Right renal cortex interstitium (tissue), 3 donors: Measurements from ENCODE around the gene NTN4. TPM values are rescaled to one million over a fixed set of nuclear protein-coding genes. Genes with fewer than 3 reads are reported as not detected.
"Not testable (repeated sequence)": the region's sequence is repeated elsewhere in the genome, so short reads cannot be mapped to it uniquely, and the experiment has no call there.

Experiments used
- DNase-seq, 3 donors: peaks; one replicate each; pipeline ENCODE4 v3.0.0-alpha.2; 2013; ENCODE audit warnings: low read depth in 3 of 3, low spot score in 2 of 3
- polyA plus RNA-seq, 3 donors: library from polyadenylated mRNA; unstranded; fragments of 120-200 nt; gene quantifications; one replicate each; pipeline ENCODE4 v1.2.1, GENCODE V29; 2013; ENCODE audit not compliant: insufficient read length in 3 of 3

NTN4 gene
- polyA plus RNA-seq, result 100 to 1,000 TPM in 2 of 3 donors, 10 to 100 TPM in 1; 99.0 to 133 (median 114) TPM

- no peak for DNase-seq
Measured at GRCh38 chr12:95790033-95790916, at the start of gene NTN4. TSS of gene NTN4 (minus strand) at chr12:95790764. CDS start at chr12:95790309, 455 bp downstream.

GRCh38 chr12:95838125-95838524, 47.6 kb upstream of the NTN4 start:
- DNase-seq, result no peak

DNA sequence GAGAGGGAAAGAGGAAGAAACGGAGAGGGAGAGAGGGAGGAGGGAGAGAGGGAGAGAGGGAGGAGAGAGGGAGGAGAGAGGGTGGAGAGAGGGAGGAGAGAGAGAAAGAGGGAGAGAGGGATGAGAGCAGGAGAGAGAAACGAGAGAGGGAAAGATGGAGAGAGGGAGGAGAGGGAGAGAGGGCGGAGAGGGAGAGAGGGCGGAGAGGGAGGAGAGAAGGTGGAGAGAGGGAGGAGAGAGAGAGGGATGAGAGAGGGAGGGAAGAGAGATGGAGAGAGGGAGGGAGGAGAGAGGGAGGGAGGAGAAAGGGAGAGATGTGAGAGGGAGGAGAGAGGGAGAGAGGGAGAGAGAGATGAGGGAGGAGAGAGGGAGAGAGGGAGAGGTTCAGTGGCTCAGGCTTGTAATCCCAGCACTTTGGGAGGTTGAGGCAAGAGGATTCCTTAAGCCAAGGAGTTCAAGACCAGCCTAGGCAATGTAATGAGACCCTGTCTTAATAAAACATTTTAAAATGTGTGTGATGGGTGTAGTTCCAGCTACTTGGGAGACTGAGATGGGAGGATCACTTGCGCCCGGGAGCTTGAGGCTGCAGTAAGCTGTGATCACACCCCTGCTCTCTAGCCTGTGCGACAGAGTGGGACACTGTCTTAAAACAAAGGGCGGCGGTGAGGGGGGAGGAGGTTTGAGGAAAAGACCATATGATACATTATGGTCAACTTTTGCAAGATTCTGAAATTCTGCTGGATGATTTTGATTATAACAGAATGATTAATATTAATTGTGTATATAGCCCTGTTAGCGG, 46.9 kb upstream of the NTN4 start:
- DNase-seq, result no peak

DNA sequence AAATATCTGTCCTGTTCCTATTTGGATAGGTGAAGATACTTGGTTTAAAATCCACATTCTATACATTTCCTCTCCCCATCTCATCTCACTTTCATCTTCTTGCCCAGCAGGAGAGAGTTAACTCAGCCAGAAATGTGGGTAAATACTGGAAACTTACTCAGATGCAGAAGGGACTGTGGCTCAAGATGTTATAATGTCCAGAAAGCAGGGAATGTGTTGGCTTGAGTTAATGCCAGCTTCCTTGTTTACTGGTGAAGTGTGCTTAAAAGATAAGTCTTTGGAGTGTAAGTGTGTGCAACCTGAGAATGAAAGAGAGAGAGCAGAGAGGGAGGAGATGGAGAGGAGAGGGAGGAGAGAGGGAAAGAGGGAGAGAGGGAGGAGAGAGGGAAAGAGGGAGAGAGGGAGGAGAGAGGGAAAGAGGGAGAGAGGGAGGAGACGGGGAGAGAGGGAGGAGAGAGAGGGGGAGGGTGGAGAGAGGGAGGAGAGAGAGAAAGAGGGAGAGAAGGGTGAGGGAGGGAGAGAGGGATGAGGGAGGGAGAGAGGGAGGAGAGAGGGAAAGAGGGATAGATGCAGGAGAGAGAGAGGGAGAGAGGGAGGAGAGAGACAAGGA, 46.2 kb upstream of the NTN4 start:
- no peak for DNase-seq

GRCh38 chr12:95836185-95836609, 45.6 kb upstream of the NTN4 start:
- DNase-seq, result no peak

DNA sequence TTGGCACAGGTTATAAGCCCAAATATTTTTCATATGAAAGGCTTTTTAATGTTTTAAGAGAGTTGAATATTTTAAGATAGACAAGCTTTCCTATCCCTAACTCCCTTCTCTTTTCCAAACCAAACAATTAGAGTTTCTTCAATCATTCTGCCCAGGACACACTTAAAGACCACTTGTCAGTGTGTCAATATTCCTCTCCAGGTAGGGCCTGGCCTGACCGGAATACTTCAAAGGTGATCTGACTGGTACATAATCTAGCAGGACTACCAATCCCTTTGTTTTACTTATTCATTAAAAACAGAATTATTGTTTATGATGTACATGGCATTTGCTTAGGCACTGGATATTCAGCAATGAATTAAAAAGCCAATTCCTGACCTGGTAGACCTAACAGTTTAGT, 44.0 kb upstream of the NTN4 start:
- DNase-seq, result no peak

DNA sequence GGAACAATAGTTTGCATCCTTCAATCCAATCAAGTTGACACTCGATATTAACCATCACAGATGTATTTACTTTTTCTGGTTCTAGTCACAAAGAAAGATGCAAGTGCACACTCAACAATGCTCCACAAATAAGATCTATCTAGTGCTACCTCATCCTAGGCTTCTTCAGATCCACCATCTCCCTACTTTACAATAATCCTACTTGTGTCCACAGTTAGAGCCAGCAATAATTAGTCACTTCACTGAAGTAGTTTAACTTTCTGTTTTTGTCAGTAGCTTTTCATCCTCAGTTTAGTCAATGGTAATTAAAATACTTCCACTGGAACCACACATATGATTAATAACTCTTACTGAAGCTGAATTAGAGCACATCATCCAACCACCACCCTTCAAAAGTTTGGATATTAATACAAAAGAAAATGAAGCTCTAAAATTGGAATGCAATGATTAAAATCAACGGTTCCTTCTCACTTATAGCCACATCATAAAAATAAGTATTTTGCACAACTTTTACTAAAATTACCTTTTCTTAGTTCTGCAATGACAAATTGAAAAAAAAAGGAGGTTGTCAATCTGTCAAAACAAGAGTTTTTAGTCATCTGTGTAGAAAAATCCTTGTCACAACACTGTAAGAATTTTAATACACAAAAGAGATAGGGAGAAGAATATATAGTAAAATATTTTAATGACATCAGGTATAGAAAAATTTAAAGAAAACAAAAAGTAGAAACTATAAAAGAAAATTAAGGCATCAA, 39.9 kb upstream of the NTN4 start:
- DNase-seq, result no peak

- DNase-seq, result no peak
Measured at GRCh38 chr12:95829395-95829794, 38.8 kb upstream of the NTN4 start.

DNA sequence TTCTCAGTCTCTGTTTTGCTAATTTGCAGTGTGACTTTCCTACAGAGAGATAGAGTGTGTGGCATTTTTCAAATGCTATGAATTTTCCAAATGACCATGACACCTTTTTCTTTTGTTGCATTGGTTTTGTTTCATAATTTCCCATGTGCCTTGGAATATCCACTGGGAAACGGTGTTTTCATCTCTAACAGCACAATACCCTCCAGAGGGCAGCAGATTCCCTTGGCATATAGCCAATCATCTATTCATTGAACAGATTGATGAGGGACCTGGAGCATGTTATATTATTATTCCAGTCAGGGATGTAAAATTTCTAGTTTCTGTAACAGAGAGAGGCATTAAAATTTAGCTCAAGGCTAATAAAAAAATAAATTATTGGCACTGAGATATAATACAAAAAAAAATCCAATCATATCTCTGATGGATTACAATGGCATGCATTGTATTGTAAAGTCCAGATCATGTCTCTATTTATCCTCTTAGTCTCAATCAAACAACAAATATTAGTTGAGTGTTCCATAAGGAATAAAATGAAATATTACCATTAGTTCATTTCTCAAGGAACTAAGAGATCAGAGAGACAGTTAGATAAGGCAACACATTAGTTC, 29.6 kb upstream of the NTN4 start:
- no peak for DNase-seq

GRCh38 chr12:95815632-95816212, 25.2 kb upstream of the NTN4 start:
- DNase-seq, result no peak

- not testable (repeated sequence) for DNase-seq
Measured at GRCh38 chr12:95812155-95812554, 21.6 kb upstream of the NTN4 start.

DNA sequence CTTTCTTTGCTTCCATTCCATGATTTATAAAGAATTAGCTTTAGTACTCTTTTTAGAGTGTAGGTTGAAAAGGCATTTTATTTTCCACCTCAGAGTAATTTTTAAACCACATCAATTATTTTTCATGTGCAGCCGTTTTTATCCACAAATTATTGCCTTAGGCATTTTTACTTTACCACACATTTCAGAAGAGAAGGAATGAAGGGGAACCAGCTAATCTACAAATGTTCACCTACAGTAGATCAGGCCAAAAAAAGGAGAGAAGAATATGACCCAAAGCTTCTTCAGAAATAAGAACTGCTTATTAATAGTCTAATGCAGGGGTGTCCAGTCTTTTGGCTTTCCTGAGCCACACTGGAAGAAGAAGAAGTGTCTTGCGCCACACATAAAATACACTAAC, 19.8 kb upstream of the NTN4 start:
- no peak for DNase-seq

GRCh38 chr12:95809000-95809680, 18.6 kb upstream of the NTN4 start:
- no peak for DNase-seq

GRCh38 chr12:95808146-95808545, 17.6 kb upstream of the NTN4 start:
- no peak for DNase-seq

GRCh38 chr12:95805864-95806671, 15.5 kb upstream of the NTN4 start:
- DNase-seq, result no peak

GRCh38 chr12:95804291-95804690, 13.7 kb upstream of the NTN4 start:
- no peak for DNase-seq

DNA sequence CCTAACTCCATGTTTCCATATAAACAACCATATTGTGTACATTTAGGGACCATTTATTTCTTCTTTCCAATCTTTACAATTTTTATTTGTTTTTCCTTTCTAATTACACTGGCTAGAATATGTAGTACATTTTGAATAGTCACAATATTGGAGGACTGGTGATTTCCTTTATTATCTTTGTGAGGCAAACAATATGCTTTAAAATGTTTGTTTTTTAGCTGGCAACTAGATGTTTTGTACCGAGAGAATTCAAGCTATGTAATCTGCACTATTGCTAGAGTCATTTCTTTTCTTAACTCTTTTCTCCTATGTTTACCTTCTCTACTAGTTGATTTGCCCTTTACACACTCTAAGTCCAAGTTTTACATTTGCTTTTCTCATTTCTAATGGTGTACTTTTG, 13.3 kb upstream of the NTN4 start:
- DNase-seq, result no peak
